Activated naive CD4-positive, alpha-beta T cell (primary cell): ENCODE results near the gene CCM2.
"Not testable (repeated sequence)": the region's sequence is repeated elsewhere in the genome, so short reads cannot be mapped to it uniquely, and the experiment has no call there.

Experiments used
- DNase-seq, 4 experiments: peaks; one replicate each; lab custom pipeline; 2025; lab: John Stamatoyannopoulos, UW

Gene CCM2

GRCh38 chr7:45033261-45033930, 33.4 kb downstream of the CCM2 start:
- no peak for DNase-seq

GRCh38 chr7:45033931-45034290, 33.9 kb downstream of the CCM2 start:
- no peak for DNase-seq

GRCh38 chr7:45034710-45035109, 34.7 kb downstream of the CCM2 start:
- not testable (repeated sequence) for DNase-seq

- no peak for DNase-seq
Observed at GRCh38 chr7:45035371-45035770, 35.4 kb downstream of the CCM2 start.

GRCh38 chr7:45035893-45036292, 35.9 kb downstream of the CCM2 start:
- peak in 1 of 4 experiments; percentile 7 for DNase-seq

GRCh38 chr7:45036317-45036716, 36.3 kb downstream of the CCM2 start:
- DNase-seq: no peak

- DNase-seq: no peak
Observed at GRCh38 chr7:45036796-45037195, 36.8 kb downstream of the CCM2 start.

GRCh38 chr7:45037876-45038275, 37.9 kb downstream of the CCM2 start:
- DNase-seq: no peak

- no peak for DNase-seq
Observed at GRCh38 chr7:45039106-45039505, 39.1 kb downstream of the CCM2 start.

GRCh38 chr7:45044338-45044737, 44.3 kb downstream of the CCM2 start:
- no peak for DNase-seq

GRCh38 chr7:45048748-45049147, 48.7 kb downstream of the CCM2 start:
- no peak for DNase-seq

- DNase-seq: no peak
Observed at GRCh38 chr7:45050198-45050597, 50.2 kb downstream of the CCM2 start.

- no peak for DNase-seq
Observed at GRCh38 chr7:45052011-45052410, 52.0 kb downstream of the CCM2 start.

GRCh38 chr7:45053401-45053800, 53.4 kb downstream of the CCM2 start:
- no peak for DNase-seq

- DNase-seq: no peak
Observed at GRCh38 chr7:45053941-45054340, 53.9 kb downstream of the CCM2 start.

GRCh38 chr7:45054442-45054841, 54.4 kb downstream of the CCM2 start:
- DNase-seq: no peak

GRCh38 chr7:45055016-45055415, 55.0 kb downstream of the CCM2 start:
- DNase-seq: no peak

GRCh38 chr7:45055594-45056219, 55.7 kb downstream of the CCM2 start:
- no peak for DNase-seq

GRCh38 chr7:45057878-45058277, 57.9 kb downstream of the CCM2 start:
- DNase-seq: no peak

- DNase-seq: no peak
Observed at GRCh38 chr7:45060295-45060694, 60.3 kb downstream of the CCM2 start.

GRCh38 chr7:45061352-45061751, 61.4 kb downstream of the CCM2 start:
- no peak for DNase-seq

- no peak for DNase-seq
Observed at GRCh38 chr7:45061806-45062425, 61.9 kb downstream of the CCM2 start.

- no peak for DNase-seq
Observed at GRCh38 chr7:45064047-45064725, 64.2 kb downstream of the CCM2 start.
